Neuronal stem cell (in vitro differentiated cells): ENCODE measurements around the gene CKAP5.

Source experiments
- DNase-seq: peaks from one replicate; pipeline ENCODE4 v3.0.0-alpha.2; 2013; ENCODE audit warnings: low spot score
- H2AFZ ChIP-seq: one replicate; pipeline ENCODE4 v1.6.1; 2013; ENCODE audit warnings: mild to moderate bottlenecking, low read length, inconsistent platforms
- H2AK5ac ChIP-seq: 2 replicates; pipeline ENCODE4 v1.6.1; 2013; ENCODE audit warnings: low read depth, mild to moderate bottlenecking, inconsistent platforms, low read length, moderate library complexity, mixed read lengths
- H2BK120ac ChIP-seq: 2 replicates; pipeline ENCODE4 v1.6.1; 2013; ENCODE audit warnings: low read depth, mild to moderate bottlenecking, inconsistent platforms, low read length, moderate library complexity, mixed read lengths
- H2BK12ac ChIP-seq: one replicate; pipeline ENCODE4 v1.6.1; 2013; ENCODE audit warnings: low read length, inconsistent platforms
- H2BK15ac ChIP-seq: 2 replicates; pipeline ENCODE4 v1.6.1; 2013; ENCODE audit warnings: mild to moderate bottlenecking, low read length, inconsistent platforms, mixed read lengths
- H2BK5ac ChIP-seq: one replicate; pipeline ENCODE4 v1.6.1; 2013; ENCODE audit warnings: inconsistent platforms, mild to moderate bottlenecking, low read length, moderate library complexity
- H3K14ac ChIP-seq: one replicate; pipeline ENCODE4 v1.6.1; 2013; ENCODE audit warnings: low read length, inconsistent platforms
- H3K18ac ChIP-seq: 2 replicates; pipeline ENCODE4 v1.6.1; 2013; ENCODE audit warnings: low read length, inconsistent platforms
- H3K23ac ChIP-seq: 2 replicates; pipeline ENCODE4 v1.6.1; 2013; ENCODE audit warnings: low read depth, mild to moderate bottlenecking, mixed read lengths, low read length, inconsistent platforms; ENCODE audit not compliant: poor library complexity
- H3K27ac ChIP-seq: replicated peaks from 3 replicates; pipeline ENCODE4 v1.5.1; 2013; ENCODE audit warnings: low read length, inconsistent platforms
- H3K27me3 ChIP-seq, 3 experiments: 2 replicates each; pipeline ENCODE4 v1.6.1; 2013; ENCODE audit warnings: low read length in 3 of 3, mild to moderate bottlenecking in 2 of 3, inconsistent platforms in 1 of 3, low read depth in 1 of 3, mixed read lengths in 1 of 3, moderate library complexity in 1 of 3; ENCODE audit not compliant: control insufficient read depth in 3 of 3, insufficient read depth in 3 of 3
- H3K36me3 ChIP-seq, 2 donors: replicated peaks in 1 of 2; 2 replicates each; pipeline ENCODE4 v1.6.1; 2013; ENCODE audit warnings: low read length in 2 of 2; ENCODE audit not compliant: control insufficient read depth in 2 of 2, insufficient read depth in 2 of 2
- H3K4ac ChIP-seq: 2 replicates; pipeline ENCODE4 v1.6.1; 2013; ENCODE audit warnings: inconsistent platforms, mild to moderate bottlenecking, low read length, moderate library complexity
- H3K4me1 ChIP-seq, 2 donors: 1 replicate in 1 of 2; 2 replicates in 1 of 2; pipeline ENCODE4 v1.6.1; 2013; ENCODE audit warnings: low read length in 2 of 2, low read depth in 1 of 2; ENCODE audit not compliant: control insufficient read depth in 2 of 2, insufficient read depth in 1 of 2
- H3K4me2 ChIP-seq: one replicate; pipeline ENCODE4 v1.6.1; 2013; ENCODE audit warnings: mild to moderate bottlenecking, low read length, inconsistent platforms; ENCODE audit not compliant: insufficient read depth, poor library complexity, severe bottlenecking
- H3K4me3 ChIP-seq, 2 donors: 2 replicates each; pipeline ENCODE4 v1.5.1; 2013; ENCODE audit warnings: low read length in 2 of 2, mild to moderate bottlenecking in 2 of 2, inconsistent platforms in 1 of 2, moderate library complexity in 1 of 2
- H3K79me1 ChIP-seq: one replicate; pipeline ENCODE4 v1.6.1; 2013; ENCODE audit warnings: low read depth, mild to moderate bottlenecking, inconsistent platforms, low read length, moderate library complexity
- H3K9ac ChIP-seq: one replicate; pipeline ENCODE4 v1.6.1; 2013; ENCODE audit warnings: mild to moderate bottlenecking, low read depth, low read length, inconsistent platforms; ENCODE audit not compliant: poor library complexity
- H3K9me3 ChIP-seq, 2 donors: replicated peaks in 1 of 2; 2 replicates each; pipeline versions ENCODE3 to v1.6.1; 2013; ENCODE audit warnings: low read length in 2 of 2, mild to moderate bottlenecking in 2 of 2, inconsistent platforms in 1 of 2, low read depth in 1 of 2, mixed read lengths in 1 of 2, moderate library complexity in 1 of 2; ENCODE audit not compliant: control insufficient read depth in 2 of 2, insufficient read depth in 1 of 2
- H4K8ac ChIP-seq: one replicate; pipeline ENCODE4 v1.6.1; 2013; ENCODE audit warnings: low read depth, mild to moderate bottlenecking, inconsistent platforms, low read length, moderate library complexity
- H4K91ac ChIP-seq: one replicate; pipeline ENCODE4 v1.6.1; 2013; ENCODE audit warnings: low read length, low read depth, mild to moderate bottlenecking, inconsistent platforms; ENCODE audit not compliant: poor library complexity
- WGBS, 2 donors: extraction: QIAGEN DNeasy Blood & Tissue Kit; methylation state at CpG; one replicate each; pipeline ENCODE4 v1.1.7; 2013; ENCODE audit warnings: missing lambda C conversion rate in 2 of 2, mixed read lengths in 1 of 2; ENCODE audit not compliant: insufficient read length in 2 of 2, insufficient replicate concordance in 1 of 2; ENCODE audit errors: extremely low coverage in 2 of 2; 5-methylcytosine and 5-hydroxymethylcytosine counted together

CKAP5 gene

GRCh38 chr11:46727952-46728658 is 118.0 kb downstream of the CKAP5 start:
- no CpG with 5 or more reads among the region's 17 CpGs for WGBS, 2 donors
- Histone ChIP-seq H2AK5ac (no peak overlapping the region), H3K4me3 (no peak overlapping the region), H3K4me2 (no peak overlapping the region), H3K18ac (no peak overlapping the region), H4K8ac (no peak overlapping the region), H2BK5ac (peak overlapping the region; percentile 24), H3K23ac (no peak overlapping the region), H4K91ac (no peak overlapping the region), H3K4ac (no peak overlapping the region), H3K27me3 (no peaks in the 10 kb centered on the region), H3K9ac (no peak overlapping the region), H2BK12ac (no peak overlapping the region), H3K9me3 (no peaks in the 10 kb centered on the region), H2AFZ (peak overlapping the region; percentile 38), H3K4me1 (peaks cover 2 to 4% of the 10 kb centered on the region in 2 donors), H2BK120ac (no peak overlapping the region), H3K79me1 (no peaks in the 10 kb centered on the region), H3K36me3 (no peaks in the 10 kb centered on the region), H3K14ac (peak overlapping the region; percentile 21), H3K27ac (no peak overlapping the region), H2BK15ac (no peak overlapping the region)
- DNase-seq, result no peak

- H3K9ac ChIP-seq, result peak overlapping the region; percentile 44
- H3K4me2 ChIP-seq, result no peak overlapping the region
- no peak overlapping the region for H2AK5ac ChIP-seq
- no peak overlapping the region for H4K91ac ChIP-seq
- H2BK12ac ChIP-seq, result no peak overlapping the region
- H3K4me3 ChIP-seq, result no peak overlapping the region
- H2BK5ac ChIP-seq, result no peak overlapping the region
- no peaks in the 10 kb centered on the region for H3K27me3 ChIP-seq
- no peak overlapping the region for H3K4ac ChIP-seq
- H3K23ac ChIP-seq, result no peak overlapping the region
- H2AFZ ChIP-seq, result no peak overlapping the region
- H3K4me1 ChIP-seq, result peaks cover 2 to 4% of the 10 kb centered on the region in 2 donors
- no peaks in the 10 kb centered on the region for H3K36me3 ChIP-seq
- H3K27ac ChIP-seq, result no peak overlapping the region
- no peak overlapping the region for H4K8ac ChIP-seq
- WGBS, 2 donors, result no CpG with 5 or more reads among the region's 26 CpGs
- peak overlapping the region; percentile 26 for H2BK15ac ChIP-seq
- H3K14ac ChIP-seq, result no peak overlapping the region
- no peak overlapping the region for H3K18ac ChIP-seq
- H3K79me1 ChIP-seq, result no peaks in the 10 kb centered on the region
- peaks cover 0 to 4% of the 10 kb centered on the region in 2 donors for H3K9me3 ChIP-seq
- H2BK120ac ChIP-seq, result no peak overlapping the region
- no peak for DNase-seq
Measured at GRCh38 chr11:46726206-46726862, 119.7 kb downstream of the CKAP5 start.

- WGBS, 2 donors, result no CpG with 5 or more reads among the region's 19 CpGs
- H2BK5ac ChIP-seq, result no peak overlapping the region
- no peak for DNase-seq
Measured at GRCh38 chr11:46725338-46726205, 120.5 kb downstream of the CKAP5 start.

More at GRCh38 chr11:46725338-46726205, 120.5 kb downstream of the CKAP5 start:
- Histone ChIP-seq H2AFZ (no peak overlapping the region), H3K27ac (no peak overlapping the region), H3K36me3 (no peaks in the 10 kb centered on the region), H3K79me1 (no peaks in the 10 kb centered on the region), H4K91ac (no peak overlapping the region), H2BK120ac (no peak overlapping the region), H3K14ac (peak overlapping the region; percentile 38), H2AK5ac (peak overlapping the region; percentile 56), H3K23ac (peak overlapping the region; percentile 43), H3K9ac (peak overlapping the region; percentile 55), H3K4me2 (no peak overlapping the region), H4K8ac (no peak overlapping the region), H3K27me3 (no peaks in the 10 kb centered on the region), H2BK12ac (no peak overlapping the region), H3K18ac (peak overlapping the region; percentile 48), H2BK15ac (peak overlapping the region; percentile 37), H3K4me1 (peaks cover 2 to 4% of the 10 kb centered on the region in 2 donors), H3K4me3 (no peak overlapping the region), H3K9me3 (peaks cover 0 to 4% of the 10 kb centered on the region in 2 donors), H3K4ac (no peak overlapping the region)
